Measurements from ENCODE around the gene SUSD5. TPM values are rescaled to one million over a fixed set of nuclear protein-coding genes. Genes with fewer than 3 reads are reported as not detected.

Gene SUSD5
- total and polyA plus RNA-seq, 2 of the 4 experiments (the other 2 are of a cell fraction) = 1.4 to 2.9 TPM

- no peaks in the 10 kb centered on the region for H4K20me1 ChIP-seq (ENCODE audit: insufficient read depth, low read length)
- intact Hi-C loops (cut with micrococcal nuclease) (no loop called here), in situ Hi-C loops (cut with MboI; ENCODE audit: low sequenced_read_pairs) (no loop called here), dilution Hi-C loops (cut with HindIII; ENCODE audit: low sequenced_read_pairs, unreplicated experiment) (no loop called here)
- no TSS peak for BruUV-seq (replicated peaks)
- no peak for ATAC-seq (ENCODE audit: low read depth)
- H4K5ac ChIP-seq (ENCODE audit: low read depth, low read length) = no peak overlapping the region
- no peak overlapping the region for H3K56ac ChIP-seq (ENCODE audit: extremely low read depth, insufficient read depth, low read length)
- H4K8ac ChIP-seq (ENCODE audit: low read depth in 2 of 2, low read length in 2 of 2) = no peak overlapping the region
- no peak overlapping the region for H3K14ac ChIP-seq (replicated peaks; ENCODE audit: low read depth, low read length)
- H3K4me3 ChIP-seq (ENCODE audit: insufficient read depth, low read depth, low read length) = no peak overlapping the region
- WGBS, 2 experiments (ENCODE audit: extremely low coverage in 2 of 2, insufficient read length in 1 of 2) = no CpG with 5 or more reads among the region's 1 CpG
- CTCF ChIA-PET = no interaction called here
- H2AK9ac ChIP-seq (replicated peaks; ENCODE audit: low read depth, low read length, poor library complexity) = no peak overlapping the region
- no peak overlapping the region for H2BK15ac ChIP-seq (ENCODE audit: low read depth, low read length)
- H2BK20ac ChIP-seq (ENCODE audit: low read depth, low read length) = no peak overlapping the region
- H3K9me1 ChIP-seq (ENCODE audit: insufficient read depth, low read length) = peaks cover 3% of the 10 kb centered on the region; the same call in 1 of the 2 replicates
- H3K23ac ChIP-seq (ENCODE audit: low read depth, low read length) = no peak overlapping the region
- TF ChIP-seq RFX5 (IDR thresholded peaks at IDR 0.05; ENCODE audit: low read depth, low read length) = no peak
- no peak for TF ChIP-seq RCOR1 (IDR thresholded peaks at IDR 0.05; ENCODE audit: insufficient replicate concordance, low read length)
- TF ChIP-seq FOS (IDR thresholded peaks at IDR 0.05; ENCODE audit: low read depth, low read length) = no peak
- no peak for TF ChIP-seq RAD21 (IDR thresholded peaks at IDR 0.05; ENCODE audit: low read length)
- no peak for TF ChIP-seq NFE2L2 (IDR thresholded peaks at IDR 0.05; ENCODE audit: low read depth, low read length)
- no peak for TF ChIP-seq MAZ (IDR thresholded peaks at IDR 0.05; ENCODE audit: borderline replicate concordance, low read depth, low read length)
- no peak for TF ChIP-seq SMC3 (IDR thresholded peaks at IDR 0.05; ENCODE audit: low read depth, low read length)
- no peak for TF ChIP-seq CEBPB (IDR thresholded peaks at IDR 0.05; ENCODE audit: low read depth, low read length)
- no peak for TF ChIP-seq ELK1 (IDR thresholded peaks at IDR 0.05; ENCODE audit: borderline replicate concordance, low read depth, low read length)
- no peak for TF ChIP-seq MXI1 (IDR thresholded peaks at IDR 0.05; ENCODE audit: borderline replicate concordance, low read depth, low read length)
- TF ChIP-seq, protein P1, sequence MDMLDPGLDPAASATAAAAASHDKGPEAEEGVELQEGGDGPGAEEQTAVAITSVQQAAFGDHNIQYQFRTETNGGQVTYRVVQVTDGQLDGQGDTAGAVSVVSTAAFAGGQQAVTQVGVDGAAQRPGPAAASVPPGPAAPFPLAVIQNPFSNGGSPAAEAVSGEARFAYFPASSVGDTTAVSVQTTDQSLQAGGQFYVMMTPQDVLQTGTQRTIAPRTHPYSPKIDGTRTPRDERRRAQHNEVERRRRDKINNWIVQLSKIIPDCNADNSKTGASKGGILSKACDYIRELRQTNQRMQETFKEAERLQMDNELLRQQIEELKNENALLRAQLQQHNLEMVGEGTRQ (IDR thresholded peaks at IDR 0.05; ENCODE audit: low read depth, low read length) = no peak
- TF ChIP-seq BHLHE40 (IDR thresholded peaks at IDR 0.05; ENCODE audit: low read depth, low read length) = no peak
- no peak for TF ChIP-seq CHD1 (IDR thresholded peaks at IDR 0.05; ENCODE audit: low read depth, low read length)
- H3K4me2 ChIP-seq (ENCODE audit: low read depth, low read length) = no peak overlapping the region
- H3K4ac ChIP-seq (ENCODE audit: low read depth, low read length) = no peak overlapping the region
- peaks cover 2% of the 10 kb centered on the region for H3K4me1 ChIP-seq (ENCODE audit: control insufficient read depth, insufficient read depth, low read length)
- H2AK5ac ChIP-seq (ENCODE audit: low read depth, low read length) = no peak overlapping the region
- H3K27me3 ChIP-seq (ENCODE audit: control insufficient read depth, insufficient read depth, low read length) = no peaks in the 10 kb centered on the region
- H3K79me1 ChIP-seq (ENCODE audit: low read depth in 1 of 2, low read length in 2 of 2) = no peaks in the 10 kb centered on the region
- H3K9me3 ChIP-seq (ENCODE audit: control insufficient read depth, insufficient read depth, low read length) = no peaks in the 10 kb centered on the region
- POLR2A ChIA-PET (ENCODE audit: unreplicated experiment) = no interaction called here
- no peak overlapping the region for H3K9ac ChIP-seq (ENCODE audit: low read depth, low read length)
- no peak overlapping the region for H4K91ac ChIP-seq (ENCODE audit: insufficient read depth, low read depth, low read length)
- H2BK5ac ChIP-seq (ENCODE audit: low read depth, low read length, poor library complexity, severe bottlenecking) = no peak overlapping the region
- DNase-seq = no peak
- no peak overlapping the region for H2AFZ ChIP-seq (replicated peaks; ENCODE audit: low read length, poor library complexity)
- no peak overlapping the region for H3K27ac ChIP-seq (ENCODE audit: insufficient read depth, low read length)
- H3K36me3 ChIP-seq (ENCODE audit: control insufficient read depth, insufficient read depth, low read length) = no peaks in the 10 kb centered on the region
- H2BK120ac ChIP-seq (ENCODE audit: low read depth, low read length) = no peak overlapping the region
- H3K18ac ChIP-seq (ENCODE audit: low read depth, low read length) = no peak overlapping the region
These were observed 53.2 kb downstream of the SUSD5 start for GRCh38 chr3:33165372-33165771.

Data from IMR-90 (cell line).